GM06990 (cell line): Measurements from ENCODE around the gene AHCYL2.
"Not testable (repeated sequence)": the region's sequence is repeated elsewhere in the genome, so short reads cannot be mapped to it uniquely, and the experiment has no call there.

Experiments
- DNase-seq: peaks from one replicate; pipeline ENCODE4 v3.0.0-alpha.2; 2011; ENCODE audit not compliant: insufficient read length; ENCODE audit errors: extremely low read depth
- H3K27me3 ChIP-seq: replicated peaks from 2 replicates; pipeline ENCODE4 v1.6.0; 2011; ENCODE audit warnings: low read length; ENCODE audit not compliant: control insufficient read depth, insufficient read depth
- H3K36me3 ChIP-seq: 2 replicates; pipeline ENCODE4 v1.5.1; 2011; ENCODE audit warnings: low read length; ENCODE audit not compliant: control insufficient read depth, insufficient read depth
- H3K4me3 ChIP-seq: replicated peaks from 2 replicates; pipeline ENCODE4 v1.5.1; 2011; ENCODE audit warnings: low read depth, mild to moderate bottlenecking, control low read depth, low read length
- CTCF ChIP-seq: IDR thresholded peaks from 2 replicates; pipeline ENCODE4 v1.5.1; 2011; ENCODE audit warnings: low read length, control low read depth, mild to moderate bottlenecking, inconsistent platforms; ENCODE audit not compliant: insufficient read depth, poor library complexity, severe bottlenecking

Gene AHCYL2

GRCh38 chr7:129401228-129401966 lies 176.6 kb downstream of the AHCYL2 start:
- H3K27me3 ChIP-seq, result no peaks in the 10 kb centered on the region
- TF ChIP-seq CTCF, result no peak
- no peak for DNase-seq
- no peak overlapping the region for H3K4me3 ChIP-seq
- no peaks in the 10 kb centered on the region; the same call in 1 of the 2 replicates for H3K36me3 ChIP-seq

- no peak for DNase-seq
- no peak overlapping the region for H3K4me3 ChIP-seq
- no peaks in the 10 kb centered on the region for H3K27me3 ChIP-seq
- no peaks in the 10 kb centered on the region; the same call in 1 of the 2 replicates for H3K36me3 ChIP-seq
- peak; percentile 43 for TF ChIP-seq CTCF
These were observed 177.4 kb downstream of the AHCYL2 start for GRCh38 chr7:129401967-129402860.

GRCh38 chr7:129405527-129405926 lies 180.7 kb downstream of the AHCYL2 start:
- no peak overlapping the region for H3K4me3 ChIP-seq
- no peak for TF ChIP-seq CTCF
- peak; percentile 7 for DNase-seq
- H3K36me3 ChIP-seq, result no peaks in the 10 kb centered on the region; the same call in 1 of the 2 replicates
- no peaks in the 10 kb centered on the region for H3K27me3 ChIP-seq

GRCh38 chr7:129410238-129410637 lies 185.4 kb downstream of the AHCYL2 start:
- H3K36me3 ChIP-seq, DNase-seq, H3K27me3 ChIP-seq, H3K4me3 ChIP-seq: not testable (repeated sequence)

- DNase-seq, result no peak
- no peaks in the 10 kb centered on the region; the same call in 1 of the 2 replicates for H3K36me3 ChIP-seq
- H3K27me3 ChIP-seq, result no peaks in the 10 kb centered on the region
- H3K4me3 ChIP-seq, result no peak overlapping the region
- TF ChIP-seq CTCF, result no peak
These were observed 187.7 kb downstream of the AHCYL2 start for GRCh38 chr7:129412501-129412900.

GRCh38 chr7:129417073-129417472 lies 192.2 kb downstream of the AHCYL2 start:
- no peak for TF ChIP-seq CTCF
- H3K27me3 ChIP-seq, result no peaks in the 10 kb centered on the region
- H3K4me3 ChIP-seq, result no peak overlapping the region
- no peaks in the 10 kb centered on the region; the same call in 1 of the 2 replicates for H3K36me3 ChIP-seq
- no peak for DNase-seq
